ENCODE data around the gene COL7A1. TPM values are rescaled to one million over a fixed set of nuclear protein-coding genes. Genes with fewer than 3 reads are reported as not detected.
A peak's percentile ranks its signal among the peaks of the same experiment; 100 is the strongest.

The COL7A1 gene
- total and polyA plus RNA-seq, 2 of the 8 experiments (the other 6 are each of a cell fraction or from before 2014, with no cell fraction given) = 10.7 to 13.9 TPM

- no peak for TF ChIP-seq CHD7 (IDR thresholded peaks at IDR 0.05; ENCODE audit: insufficient replicate concordance, low read length)
- TF ChIP-seq KDM5A (IDR thresholded peaks at IDR 0.05; ENCODE audit: low read length) = no peak
- no peak for TF ChIP-seq FOSL1 (IDR thresholded peaks at IDR 0.05; ENCODE audit: insufficient read depth, low read depth, low read length)
- TF ChIP-seq HDAC6 (IDR thresholded peaks at IDR 0.05; ENCODE audit: low read depth, low read length) = no peak
- TF ChIP-seq POLR2A (IDR thresholded peaks at IDR 0.05; ENCODE audit: control extremely low read depth in 1 of 2, low read depth in 2 of 2, low read length in 2 of 2) = peak in 1 of 2 experiments; percentile 36; a peak in 2 of 3 replicates
- TF ChIP-seq CREB1 (IDR thresholded peaks at IDR 0.05) = 0 out of 2 replicates have a peak, but pooled peaks have one; percentile 8
- TF ChIP-seq MAX (IDR thresholded peaks at IDR 0.05) = no peak
- no peak for TF ChIP-seq CHD2 (IDR thresholded peaks at IDR 0.05; ENCODE audit: low read length)
Observed at GRCh38 chr3:48595075-48595525, at the start of gene COL7A1 (continued).

All from H1 (cell line).